ENCODE measurements around the gene AMMECR1L.
"Not testable (repeated sequence)": the region's sequence is repeated elsewhere in the genome, so short reads cannot be mapped to it uniquely, and the experiment has no call there.

The AMMECR1L gene

GRCh38 chr2:127818794-127819425, 66.8 kb downstream of the AMMECR1L start:
- Histone ChIP-seq H3F3A (ENCODE audit: low read depth) (no peaks in the 10 kb centered on the region), H3K79me2 (ENCODE audit: insufficient read depth, low read length) (no peaks in the 10 kb centered on the region), H2AFZ (ENCODE audit: low read length) (no peak overlapping the region), H3K4me2 (ENCODE audit: low read depth, low read length, poor library complexity, severe bottlenecking) (no peak overlapping the region), H3K36me3 (ENCODE audit: insufficient read depth, low read length) (no peaks in the 10 kb centered on the region), H4K20me1 (ENCODE audit: insufficient read depth, low read length, poor library complexity, severe bottlenecking) (no peaks in the 10 kb centered on the region), H3K9me3 (ENCODE audit: insufficient read depth, low read depth, low read length) (peaks cover 24% of the 10 kb centered on the region; the same call in 1 of the 2 replicates), H3K4me1 (ENCODE audit: insufficient read depth, low read length, poor library complexity, severe bottlenecking) (no peaks in the 10 kb centered on the region), H3K4me3 (ENCODE audit: low read length, poor library complexity, severe bottlenecking) (no peak overlapping the region), H3K9me2 (replicated peaks; ENCODE audit: low read depth, low read length) (no peaks in the 10 kb centered on the region), H3K9ac (ENCODE audit: low read depth, low read length, poor library complexity, severe bottlenecking) (no peak overlapping the region), H3K27me3 (ENCODE audit: insufficient read depth, low read length, poor library complexity, severe bottlenecking) (no peaks in the 10 kb centered on the region)
- TF ChIP-seq EZH2phosphoT487 (IDR thresholded peaks at IDR 0.05; ENCODE audit: borderline replicate concordance) (no peak), CTCF (conservative IDR thresholded peaks at IDR 0.05; ENCODE audit: low read length) (no peak)

- no peaks in the 10 kb centered on the region for H4K20me1 ChIP-seq (ENCODE audit: insufficient read depth, low read length, poor library complexity, severe bottlenecking)
- H3K9ac ChIP-seq (ENCODE audit: low read depth, low read length, poor library complexity, severe bottlenecking) = no peak overlapping the region
- H3K36me3 ChIP-seq (ENCODE audit: insufficient read depth, low read length) = no peaks in the 10 kb centered on the region
- TF ChIP-seq EZH2phosphoT487 (IDR thresholded peaks at IDR 0.05; ENCODE audit: borderline replicate concordance) (no peak), CTCF (conservative IDR thresholded peaks at IDR 0.05; ENCODE audit: low read length) (no peak)
- H3K4me1 ChIP-seq (ENCODE audit: insufficient read depth, low read length, poor library complexity, severe bottlenecking) = no peaks in the 10 kb centered on the region
- no peaks in the 10 kb centered on the region for H3K9me2 ChIP-seq (replicated peaks; ENCODE audit: low read depth, low read length)
- no peak overlapping the region for H2AFZ ChIP-seq (ENCODE audit: low read length)
- H3K9me3 ChIP-seq (ENCODE audit: insufficient read depth, low read depth, low read length) = peaks cover 24% of the 10 kb centered on the region; the same call in 1 of the 2 replicates
- no peaks in the 10 kb centered on the region for H3F3A ChIP-seq (ENCODE audit: low read depth)
- H3K27me3 ChIP-seq (ENCODE audit: insufficient read depth, low read length, poor library complexity, severe bottlenecking) = no peaks in the 10 kb centered on the region
- no peaks in the 10 kb centered on the region for H3K79me2 ChIP-seq (ENCODE audit: insufficient read depth, low read length)
- no peak overlapping the region for H3K4me3 ChIP-seq (ENCODE audit: low read length, poor library complexity, severe bottlenecking)
- no peak overlapping the region for H3K4me2 ChIP-seq (ENCODE audit: low read depth, low read length, poor library complexity, severe bottlenecking)
Observed at GRCh38 chr2:127818241-127818640, 67.5 kb downstream of the AMMECR1L start.

GRCh38 chr2:127814677-127815076, 71.1 kb downstream of the AMMECR1L start:
- Histone ChIP-seq H3F3A (ENCODE audit: low read depth) (no peaks in the 10 kb centered on the region), H3K4me3 (ENCODE audit: low read length, poor library complexity, severe bottlenecking) (no peak overlapping the region), H2AFZ (ENCODE audit: low read length) (no peak overlapping the region), H3K9me2 (replicated peaks; ENCODE audit: low read depth, low read length) (no peaks in the 10 kb centered on the region), H3K9me3 (ENCODE audit: insufficient read depth, low read depth, low read length) (peaks cover 7% of the 10 kb centered on the region; the same call in 1 of the 2 replicates), H3K4me2 (ENCODE audit: low read depth, low read length, poor library complexity, severe bottlenecking) (no peak overlapping the region), H3K79me2 (ENCODE audit: insufficient read depth, low read length) (peaks cover 13% of the 10 kb centered on the region), H3K27me3 (ENCODE audit: insufficient read depth, low read length, poor library complexity, severe bottlenecking) (peaks cover 4% of the 10 kb centered on the region), H3K36me3 (ENCODE audit: insufficient read depth, low read length) (no peaks in the 10 kb centered on the region), H4K20me1 (ENCODE audit: insufficient read depth, low read length, poor library complexity, severe bottlenecking) (peaks cover 10% of the 10 kb centered on the region), H3K9ac (ENCODE audit: low read depth, low read length, poor library complexity, severe bottlenecking) (no peak overlapping the region), H3K4me1 (ENCODE audit: insufficient read depth, low read length, poor library complexity, severe bottlenecking) (peaks cover 7% of the 10 kb centered on the region)
- TF ChIP-seq CTCF (conservative IDR thresholded peaks at IDR 0.05; ENCODE audit: low read length) = no peak
- no peak for TF ChIP-seq EZH2phosphoT487 (IDR thresholded peaks at IDR 0.05; ENCODE audit: borderline replicate concordance)

GRCh38 chr2:127812441-127812840, 73.3 kb downstream of the AMMECR1L start:
- not testable (repeated sequence) for H3K4me3 ChIP-seq (ENCODE audit: low read length, poor library complexity, severe bottlenecking); H2AFZ ChIP-seq (ENCODE audit: low read length); H3K9me2 ChIP-seq (replicated peaks; ENCODE audit: low read depth, low read length); H3K27me3 ChIP-seq (ENCODE audit: insufficient read depth, low read length, poor library complexity, severe bottlenecking); H3K9ac ChIP-seq (ENCODE audit: low read depth, low read length, poor library complexity, severe bottlenecking); H3F3A ChIP-seq (ENCODE audit: low read depth); H3K36me3 ChIP-seq (ENCODE audit: insufficient read depth, low read length); H3K9me3 ChIP-seq (ENCODE audit: insufficient read depth, low read depth, low read length); H3K4me2 ChIP-seq (ENCODE audit: low read depth, low read length, poor library complexity, severe bottlenecking)
- Histone ChIP-seq H3K79me2 (ENCODE audit: insufficient read depth, low read length) (peaks cover 35% of the 10 kb centered on the region), H4K20me1 (ENCODE audit: insufficient read depth, low read length, poor library complexity, severe bottlenecking) (peaks cover 30% of the 10 kb centered on the region), H3K4me1 (ENCODE audit: insufficient read depth, low read length, poor library complexity, severe bottlenecking) (peaks cover 20% of the 10 kb centered on the region)
